GM18870 (cell line): ENCODE measurements around the gene PNMA8B.
"Not testable (repeated sequence)": the region's sequence is repeated elsewhere in the genome, so short reads cannot be mapped to it uniquely, and the experiment has no call there.

Experiments used
- ATAC-seq: cut with Tn5 transposase; IDR thresholded peaks from one replicate; pipeline ENCODE4 v1.9.1; 2021; ENCODE audit warnings: moderate library complexity; ENCODE audit not compliant: unreplicated experiment

Gene PNMA8B

DNA sequence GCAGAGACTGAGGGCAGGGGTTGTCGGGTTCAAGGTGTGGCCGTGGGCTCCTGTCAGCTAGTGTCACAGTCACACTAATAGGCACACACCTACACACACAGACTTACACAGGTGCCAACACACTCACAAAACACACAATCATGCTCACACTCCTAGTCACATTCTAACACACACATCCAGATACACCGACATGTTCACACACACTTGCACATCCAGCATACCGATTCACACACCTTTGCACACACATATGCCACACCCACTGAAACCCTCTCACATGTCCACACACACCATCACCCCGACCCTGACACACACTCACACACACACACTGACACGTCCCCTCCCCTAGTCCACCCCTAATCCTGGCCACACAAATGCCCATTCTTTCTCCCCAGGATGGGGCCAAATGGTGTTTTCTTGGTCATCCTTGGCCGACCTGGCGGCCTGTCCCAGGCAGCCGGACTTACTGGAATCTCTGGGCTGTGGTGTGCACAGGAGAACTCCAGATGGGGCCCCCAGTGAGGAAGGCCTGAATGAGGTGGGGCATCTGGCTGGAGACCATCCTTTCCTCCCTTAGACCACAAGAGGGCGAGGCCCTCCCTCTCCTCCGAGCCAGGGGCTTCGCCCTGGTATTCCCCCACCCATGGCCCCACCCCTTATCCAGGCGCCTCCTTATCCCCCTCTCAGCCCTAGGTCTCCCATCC, 19.1 kb upstream of the PNMA8B start:
- no peak for ATAC-seq

DNA sequence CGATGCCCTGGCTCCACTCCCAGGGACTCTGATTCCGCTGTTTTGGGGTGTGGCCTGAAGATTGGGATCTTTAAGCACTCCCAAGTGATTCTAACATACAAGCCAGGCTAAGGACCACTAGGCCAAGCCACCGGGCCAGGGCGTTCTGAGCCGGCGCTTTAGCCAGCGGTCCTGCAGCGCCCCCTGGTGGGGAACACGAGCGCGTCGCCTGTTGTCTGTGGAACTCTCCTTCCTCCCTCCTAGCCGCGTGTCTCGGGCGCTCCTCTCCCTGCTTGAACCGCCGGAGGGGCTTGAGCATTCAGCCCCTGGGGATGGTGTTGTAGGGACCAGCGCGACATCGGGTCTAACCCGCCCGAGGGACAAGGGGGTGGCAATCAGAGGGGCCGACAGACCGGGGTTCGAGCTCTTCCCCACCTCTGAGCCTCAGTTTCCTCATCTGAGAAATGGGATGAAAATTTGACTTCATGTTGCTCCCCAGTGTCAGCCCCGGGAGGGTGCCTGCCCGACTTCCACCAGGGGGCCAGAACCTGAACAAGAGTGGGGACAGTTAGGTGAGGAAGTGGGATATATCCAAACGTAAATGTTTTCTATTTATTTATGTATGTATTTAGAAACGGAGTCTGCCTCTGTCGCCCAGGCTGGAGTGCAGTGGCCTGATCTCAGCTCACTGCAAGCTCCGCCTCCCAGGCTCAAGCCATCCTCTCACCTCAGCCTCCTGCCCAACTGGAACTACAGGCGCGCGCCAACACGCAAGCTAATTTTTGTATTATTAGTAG, 18.0 kb upstream of the PNMA8B start:
- ATAC-seq = no peak

DNA sequence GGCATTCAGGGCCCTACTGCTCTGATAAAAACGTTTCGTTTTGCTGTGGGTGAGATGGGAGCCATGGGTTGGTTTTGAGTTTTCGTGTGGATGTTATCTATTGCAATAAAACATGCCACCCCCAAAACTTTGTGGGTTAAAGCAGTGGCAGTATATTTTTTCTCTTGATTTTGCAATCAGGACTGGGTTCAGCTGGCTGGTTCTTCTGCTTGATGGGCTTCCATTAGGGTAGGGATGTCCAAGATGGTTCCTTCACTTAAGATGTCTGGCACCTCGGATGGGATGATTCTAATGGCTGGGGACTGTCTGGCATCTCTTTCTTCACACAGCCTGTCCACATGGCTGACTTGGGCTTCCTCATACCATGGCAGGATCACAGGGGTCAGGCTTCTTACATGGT, 15.6 kb upstream of the PNMA8B start:
- ATAC-seq = no peak

DNA sequence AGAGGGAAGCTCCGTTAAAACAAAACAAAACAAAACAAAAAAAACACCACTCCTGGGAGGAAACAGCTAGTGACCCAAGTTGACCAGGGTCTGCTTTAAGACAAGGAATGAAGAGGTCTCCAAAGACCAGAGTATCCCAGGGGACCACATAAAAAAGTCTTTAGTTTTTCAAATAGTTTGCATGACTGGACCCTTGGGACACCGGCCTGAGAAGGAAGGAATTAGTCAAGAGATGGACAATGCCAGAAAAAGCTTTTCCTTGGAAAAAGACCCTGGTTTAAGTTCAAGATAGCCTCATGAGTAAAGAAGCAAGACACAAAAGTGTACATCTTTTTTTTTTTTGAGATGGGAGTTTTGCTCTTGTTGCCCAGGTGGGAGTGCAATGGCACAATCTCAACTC, 12.5 kb upstream of the PNMA8B start:
- no peak for ATAC-seq

DNA sequence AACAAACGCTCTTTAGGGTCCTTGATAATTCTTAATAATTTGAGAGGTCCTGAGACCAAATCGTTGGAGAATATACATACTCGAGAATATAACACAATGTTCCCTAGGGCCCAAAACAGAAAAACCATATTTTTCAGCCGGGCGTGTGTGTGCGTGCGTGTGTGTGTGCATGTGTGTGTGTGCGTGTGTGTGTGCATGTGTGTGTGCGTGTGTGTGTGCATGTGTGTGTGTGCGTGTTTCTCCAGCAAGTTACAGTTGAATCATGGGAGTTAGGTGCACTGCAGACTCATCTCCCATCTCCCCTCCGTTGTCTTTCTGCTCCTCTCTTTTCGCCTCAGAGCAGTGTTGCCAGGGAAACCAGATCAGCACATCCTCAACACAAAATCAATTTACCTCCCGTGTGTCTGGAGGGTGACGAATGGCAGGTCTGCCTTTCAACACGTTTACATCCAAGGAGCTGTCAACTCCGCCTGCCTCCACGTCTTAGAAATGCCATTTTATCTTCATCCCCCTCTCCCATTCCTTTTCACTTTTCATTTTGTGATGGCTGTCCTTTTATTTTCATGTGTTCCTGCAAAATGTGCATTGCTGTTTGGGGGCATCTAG, 8.3 kb upstream of the PNMA8B start:
- ATAC-seq = no peak

DNA sequence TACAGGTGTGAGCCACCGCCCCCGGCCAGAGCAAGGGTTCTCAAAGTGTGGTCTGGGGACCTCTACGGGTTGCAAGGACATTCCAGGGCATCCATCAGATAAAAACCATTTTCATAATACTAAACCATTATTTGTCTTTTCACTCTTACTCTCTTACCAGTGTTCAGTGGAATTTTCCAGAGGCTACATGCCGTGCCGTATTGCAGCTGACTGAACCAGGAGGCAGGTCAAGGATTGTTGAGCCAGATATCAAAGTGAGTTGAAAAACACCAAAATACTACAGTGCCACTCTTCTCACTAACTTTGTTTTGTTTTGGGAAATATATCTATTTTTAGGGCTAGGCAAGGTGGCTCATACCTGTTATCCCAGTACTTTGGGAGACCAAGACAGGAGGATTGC, 7.2 kb upstream of the PNMA8B start:
- ATAC-seq = no peak

DNA sequence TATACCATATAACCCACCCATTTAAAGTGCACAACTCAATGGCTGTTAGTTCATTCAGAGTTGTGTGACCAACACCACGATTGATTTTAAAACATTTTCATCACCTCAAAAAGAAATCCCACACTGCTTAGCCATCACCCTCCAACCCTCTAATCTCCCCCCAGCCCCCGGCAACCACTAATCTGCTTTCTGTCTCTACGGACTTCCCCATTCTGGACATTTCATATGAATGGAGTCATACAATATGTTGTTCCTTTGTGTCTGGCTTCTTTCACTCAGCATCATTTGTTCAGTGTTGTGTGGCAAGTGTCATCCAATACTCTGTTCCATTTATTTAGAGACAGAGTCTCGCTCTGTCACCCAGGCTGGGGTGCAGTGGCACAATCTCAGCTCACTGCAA, 4.0 kb upstream of the PNMA8B start:
- no peak for ATAC-seq

DNA sequence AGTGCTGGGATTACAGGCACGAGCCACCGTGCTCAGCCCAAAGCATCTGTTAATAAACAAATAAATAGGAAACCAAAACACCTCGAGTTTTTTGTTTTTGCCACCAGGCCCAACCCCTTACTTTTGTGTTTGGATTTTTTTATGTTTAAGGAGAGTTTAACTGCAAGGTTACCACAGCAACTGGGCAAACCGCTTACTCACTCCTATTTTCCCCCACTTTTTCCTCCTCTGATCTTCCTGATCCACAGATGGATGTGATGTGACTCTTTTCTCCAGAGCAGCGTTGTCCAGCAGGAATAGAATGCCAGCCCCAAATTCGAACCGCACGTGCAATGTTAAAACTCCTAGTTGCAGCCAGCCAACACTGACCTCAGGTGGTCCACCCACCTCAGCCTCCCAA, 2.1 kb upstream of the PNMA8B start:
- ATAC-seq = no peak

DNA sequence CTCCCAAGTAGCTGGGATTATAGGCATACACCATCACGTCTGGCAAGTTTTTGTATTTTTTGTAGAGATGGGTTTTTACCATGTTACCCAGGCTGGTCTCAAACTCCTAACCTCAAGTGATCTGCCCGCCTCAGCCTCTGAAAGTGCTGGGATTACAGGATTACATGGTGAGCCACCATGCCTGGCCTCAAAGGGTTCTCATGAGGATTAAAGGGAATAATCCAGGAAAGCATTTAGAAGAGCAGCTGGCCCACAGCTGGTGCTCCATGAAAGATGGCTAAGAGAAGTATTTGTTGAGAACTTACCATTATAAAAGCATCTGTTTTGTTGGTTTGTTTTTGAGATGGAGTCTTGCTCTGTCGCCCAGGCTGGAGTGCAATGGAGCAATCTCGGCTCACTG, 1.2 kb upstream of the PNMA8B start:
- ATAC-seq = not testable (repeated sequence)

DNA sequence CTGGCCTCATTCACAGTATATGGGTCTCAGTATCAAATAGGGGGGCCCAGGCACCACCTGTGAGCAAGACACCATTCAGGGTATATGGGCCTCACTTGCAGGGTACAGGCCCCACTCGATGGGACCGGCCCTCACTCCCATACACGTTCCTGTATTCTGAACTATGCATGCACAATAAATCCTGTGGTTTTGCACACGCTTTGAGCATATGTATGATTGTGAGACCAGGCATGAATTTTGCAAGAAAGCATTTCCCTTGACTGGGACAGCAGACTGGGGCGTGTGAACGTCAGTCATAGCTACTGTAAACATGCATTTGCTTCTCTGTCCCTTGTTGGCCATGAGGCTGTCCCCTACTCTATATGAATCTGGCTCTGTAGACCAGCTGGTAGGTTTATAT, 637 bp upstream of the PNMA8B start:
- ATAC-seq = no peak

DNA sequence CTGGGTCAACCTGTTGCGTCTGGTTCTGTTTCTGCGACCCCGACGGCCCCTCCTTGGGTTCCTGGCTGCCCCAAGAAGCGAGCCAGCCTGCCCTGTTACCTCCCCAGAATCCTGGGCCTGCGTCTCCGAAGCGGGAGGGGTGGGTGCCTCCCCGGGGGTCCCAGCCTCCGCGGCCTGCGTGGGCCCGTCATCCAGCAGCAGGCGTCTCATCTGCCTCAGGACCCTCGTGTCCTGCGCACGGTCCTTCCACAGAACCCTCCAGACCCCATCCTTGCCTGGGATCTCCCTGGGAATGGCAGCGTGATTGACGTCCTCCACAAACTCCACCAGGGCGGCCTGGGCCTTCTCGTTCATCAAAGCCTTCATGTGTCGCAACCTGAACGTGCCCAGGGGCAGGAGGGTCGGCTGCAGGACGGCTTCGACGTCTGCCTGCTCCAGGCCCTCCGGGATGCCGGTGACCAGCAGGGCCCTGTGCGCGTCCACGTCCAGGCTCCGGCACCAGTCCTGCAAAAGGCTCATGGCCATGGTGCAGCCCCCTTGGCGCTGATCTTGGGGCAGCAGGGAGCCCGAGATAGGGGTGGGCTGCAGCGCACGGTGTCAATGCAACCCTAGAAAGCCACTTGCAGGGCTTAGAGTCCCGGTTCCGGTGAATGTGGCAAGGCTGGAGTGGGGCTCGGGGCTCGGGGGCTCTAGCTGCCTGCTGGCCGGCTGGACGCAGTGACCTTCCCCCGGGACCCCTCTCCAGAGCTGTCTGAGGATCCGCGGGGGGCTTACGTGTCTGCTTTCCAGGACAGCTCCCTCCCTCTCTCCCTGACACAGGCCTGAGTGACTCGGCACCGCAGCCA, 504 bp downstream of the PNMA8B start:
- ATAC-seq = no peak

DNA sequence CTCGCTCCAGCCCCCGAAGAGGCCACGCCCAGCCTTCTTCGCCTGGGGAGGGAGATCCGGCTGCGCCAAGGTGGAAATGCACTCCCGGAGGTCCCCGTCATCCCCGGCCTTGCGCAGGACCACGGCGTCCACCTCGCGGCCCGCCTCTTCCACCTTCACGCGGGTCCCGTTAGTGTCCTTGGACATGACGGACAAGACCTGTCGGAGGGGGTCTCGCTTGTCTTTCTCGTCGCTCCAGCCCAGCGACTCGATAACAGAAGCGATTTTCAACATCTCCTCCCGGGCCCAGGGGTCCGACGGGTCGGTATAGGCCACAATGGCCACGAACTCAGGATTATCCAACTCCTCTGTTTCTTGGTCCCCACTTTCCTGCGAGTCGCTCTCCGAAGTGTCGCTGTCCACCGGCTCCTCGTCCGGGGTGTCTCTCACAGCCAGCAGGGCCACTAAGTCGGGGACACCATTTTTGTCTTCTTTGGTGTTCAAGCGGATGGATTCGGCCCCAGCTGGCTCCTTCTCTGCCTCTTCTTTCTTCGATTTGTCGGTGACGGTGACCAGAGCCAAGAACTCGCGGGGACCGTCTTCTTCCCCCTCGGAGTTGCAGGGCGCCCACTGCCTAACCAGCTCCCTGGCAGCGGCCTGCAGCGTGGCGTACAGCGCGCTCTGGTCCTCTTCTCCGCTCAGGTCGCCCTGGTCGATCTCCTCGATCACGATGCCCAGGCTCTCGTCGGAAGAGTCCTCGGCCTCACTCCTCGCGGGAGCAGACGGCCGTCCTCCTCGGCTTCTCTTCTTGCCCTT, 1.3 kb downstream of the PNMA8B start:
- no peak for ATAC-seq

DNA sequence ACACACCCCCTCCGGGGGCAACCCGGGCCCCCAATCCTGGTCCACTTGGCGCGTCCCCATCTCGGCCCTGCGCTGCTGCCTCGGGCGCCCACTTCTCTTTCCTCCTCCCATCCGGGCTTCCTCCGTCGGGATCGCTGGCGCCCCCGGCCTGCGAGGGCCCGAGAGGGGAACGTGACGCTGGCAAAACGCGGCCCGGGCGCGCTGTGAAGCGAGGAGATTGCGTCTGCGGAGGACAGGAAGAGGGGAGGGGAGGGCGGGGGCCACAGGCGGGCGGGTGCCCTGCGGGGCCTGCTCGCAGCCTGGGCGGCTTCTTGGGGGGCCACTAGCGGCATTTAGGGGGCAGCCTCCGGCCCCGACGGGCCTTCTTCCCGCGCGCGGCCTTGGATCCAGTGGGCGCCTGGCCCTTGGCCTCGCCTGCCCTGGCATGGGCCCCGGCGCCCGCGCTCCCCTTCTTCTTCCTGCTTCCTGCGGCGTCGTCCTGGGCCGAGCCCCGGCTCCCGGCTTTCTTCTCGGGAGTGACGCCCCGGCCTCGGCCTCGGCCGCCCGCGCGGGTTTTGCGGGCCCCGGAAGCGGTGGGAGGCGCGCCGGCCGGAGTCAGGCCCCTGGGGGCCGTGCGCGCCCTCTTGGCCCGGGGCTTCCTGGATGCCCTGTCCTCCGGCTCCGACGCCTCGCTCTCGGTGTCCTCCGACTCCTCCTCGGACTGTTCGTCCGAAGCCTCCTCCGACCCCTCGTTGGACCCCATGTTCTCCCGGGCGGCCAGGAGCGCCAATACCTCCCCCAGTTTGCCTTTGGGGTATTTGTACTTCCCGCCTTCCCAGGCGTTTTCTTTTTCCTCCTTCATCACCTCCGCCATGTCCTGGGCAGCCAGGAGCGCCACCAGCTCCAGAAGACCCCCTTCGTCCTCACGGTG, 2.2 kb downstream of the PNMA8B start:
- ATAC-seq = no peak

DNA sequence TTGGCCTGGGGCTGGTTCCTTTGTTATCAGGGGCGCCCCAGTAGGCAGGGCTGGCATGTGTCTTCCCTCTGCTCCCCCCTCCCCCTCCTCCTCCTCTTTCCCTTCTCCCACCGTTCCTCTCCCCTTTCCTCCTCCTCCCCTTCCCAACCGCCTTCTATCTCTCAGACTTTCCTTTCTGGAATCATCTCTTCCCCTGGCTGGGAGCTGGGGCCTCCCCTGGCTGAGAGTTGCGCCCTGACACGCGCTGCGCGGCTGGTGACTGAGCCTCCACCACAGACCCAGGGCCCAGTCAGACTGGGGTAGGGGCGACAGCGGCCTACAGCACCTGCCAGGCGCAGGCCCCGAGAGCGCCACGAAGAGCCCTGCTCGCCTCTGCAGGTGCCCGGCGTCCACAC, 2.8 kb downstream of the PNMA8B start:
- ATAC-seq = no peak

DNA sequence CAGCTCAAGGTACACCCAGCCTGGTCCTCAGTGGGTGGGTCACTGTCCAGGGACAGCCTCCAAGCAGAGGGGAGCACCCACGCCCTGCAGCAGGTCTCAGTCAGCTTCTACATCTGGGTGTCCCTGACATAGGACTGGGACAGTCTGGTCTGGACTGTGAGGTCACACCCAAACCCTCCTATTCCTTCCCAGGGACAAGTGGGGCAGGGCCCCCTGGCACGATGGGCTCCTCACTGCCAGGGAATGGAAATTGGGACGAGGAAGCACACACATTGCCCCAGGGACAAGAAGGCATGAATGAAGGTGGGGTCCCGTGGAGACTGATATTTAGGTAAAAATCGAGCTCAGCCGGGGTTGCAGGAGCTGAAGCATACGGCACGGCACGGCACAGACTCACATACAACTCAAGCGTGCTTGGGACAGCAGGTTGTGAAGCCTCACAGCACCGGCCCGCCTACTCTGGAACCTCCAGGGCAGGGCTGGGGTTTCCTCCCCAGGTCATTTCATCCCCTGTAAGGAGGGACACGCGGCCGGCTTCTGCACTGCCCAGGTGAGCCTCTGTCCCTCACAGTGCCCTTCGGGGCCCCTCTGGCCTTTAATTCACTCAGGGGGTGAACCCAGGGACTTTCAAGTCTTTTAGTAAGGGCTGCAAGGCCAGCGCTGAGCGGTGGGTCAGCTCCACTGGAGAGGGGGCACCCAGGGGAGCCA, 3.5 kb downstream of the PNMA8B start:
- no peak for ATAC-seq

DNA sequence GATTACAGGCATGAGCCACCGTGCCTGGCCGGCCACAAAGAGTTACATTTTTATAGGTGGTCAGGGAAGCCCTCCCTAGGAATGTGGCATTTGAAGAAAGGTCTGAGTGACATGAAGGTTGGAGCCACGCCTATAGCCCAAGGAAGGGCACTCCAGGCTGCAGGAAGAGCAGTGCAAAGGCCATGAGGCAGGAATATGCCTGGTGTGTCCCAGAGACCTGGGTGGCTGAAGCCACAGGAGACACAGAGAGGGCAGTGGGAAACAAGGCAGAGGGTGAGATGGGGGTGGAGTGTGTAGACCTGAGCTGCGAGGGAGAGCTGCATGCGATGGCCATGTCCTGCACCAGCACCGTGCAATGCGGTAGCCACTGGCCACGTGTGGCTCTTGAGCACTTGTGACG, 4.9 kb downstream of the PNMA8B start:
- no peak for ATAC-seq

DNA sequence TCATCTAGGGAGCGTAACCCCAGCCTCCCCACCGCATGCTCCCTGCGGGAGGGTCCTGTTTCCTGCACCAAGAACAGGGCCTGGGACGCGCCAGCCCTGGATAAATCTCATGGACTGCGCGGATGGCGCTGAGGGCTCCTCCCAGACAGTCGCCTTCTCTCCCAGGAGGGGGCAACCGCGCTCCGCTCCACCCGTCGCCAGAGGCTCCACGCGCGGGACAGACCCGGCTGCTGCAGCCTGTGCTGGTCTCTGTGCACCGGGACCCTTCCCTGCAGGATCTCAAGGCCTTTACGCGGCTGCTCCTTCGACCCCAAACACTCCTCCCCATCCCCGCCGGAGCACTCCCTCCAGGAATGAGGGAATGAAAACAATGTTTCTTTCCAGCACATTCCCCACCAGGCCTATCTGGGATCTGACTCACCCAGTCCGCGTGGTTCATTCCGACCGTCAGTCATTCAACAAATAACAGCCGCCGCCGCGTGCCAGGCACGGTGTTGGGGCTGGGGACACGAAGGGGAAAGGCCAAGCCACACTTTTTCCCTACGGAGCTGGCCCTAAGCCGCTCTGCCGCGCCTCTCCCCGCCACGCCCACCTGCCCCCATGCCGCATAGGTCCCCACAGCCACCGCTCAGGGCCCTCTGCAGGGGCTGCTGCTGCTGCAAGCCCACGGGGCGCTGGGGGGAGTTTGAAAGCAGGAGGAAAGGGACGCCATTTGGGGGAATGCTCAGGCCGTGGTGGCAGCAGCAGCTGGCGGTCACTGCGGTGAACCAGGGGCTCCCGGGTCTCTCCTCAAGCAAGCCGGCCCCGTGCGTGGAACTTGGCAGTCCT, 6.0 kb downstream of the PNMA8B start:
- ATAC-seq = no peak

DNA sequence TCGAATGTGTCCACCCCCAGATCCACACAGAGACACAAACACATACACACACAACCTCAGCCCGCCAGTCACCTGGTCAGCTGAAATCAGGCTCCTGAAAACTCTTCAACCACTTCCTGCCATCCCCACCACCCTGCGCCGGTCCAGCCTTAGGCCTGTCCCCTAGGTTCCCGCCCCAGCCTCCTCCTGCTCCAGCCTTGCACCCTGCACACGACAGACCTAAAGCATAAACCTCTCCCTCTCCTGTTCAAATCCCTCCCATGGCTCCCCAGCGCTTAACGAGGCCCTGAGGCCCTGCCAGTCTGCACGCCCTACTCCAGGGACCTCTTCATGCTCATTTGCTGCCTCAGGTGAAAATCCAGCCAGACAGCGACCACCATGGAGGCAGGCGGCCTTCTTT, 7.1 kb downstream of the PNMA8B start:
- ATAC-seq = no peak
